Stimulated activated naive B cell treated with anti-CD40 and anti-IgM and Interleukin-4, amounts not matched to agents 10 μg/mL and 1 μg/mL and 100 μg/mL, for 72 hours (primary cell): ENCODE measurements around the gene POM121.
"Not testable (repeated sequence)": the region's sequence is repeated elsewhere in the genome, so short reads cannot be mapped to it uniquely, and the experiment has no call there.

ENCODE experiments used
- ATAC-seq, 2 donors: fragments of 150-1000 bp; cut with Tn5 transposase; replicated peaks; 2 replicates each; pipeline ENCODE4 v1.10.0; 2021; ENCODE audit warnings: moderate library complexity in 1 of 2
- DNase-seq: peaks from one replicate; pipeline ENCODE4 v3.0.0; 2021
- H3K27ac Mint-ChIP-seq: one replicate; pipeline ENCODE4 v1.8.0; 2022; ENCODE audit warnings: mild to moderate bottlenecking, mixed read lengths
- H3K27me3 Mint-ChIP-seq, 2 donors: one replicate each; pipeline ENCODE4 v1.8.0; 2022; ENCODE audit warnings: mixed read lengths in 2 of 2
- H3K36me3 Mint-ChIP-seq, 2 donors: one replicate each; pipeline ENCODE4 v1.8.0; 2022; ENCODE audit warnings: mixed read lengths in 2 of 2, mild to moderate bottlenecking in 1 of 2
- H3K4me1 Mint-ChIP-seq, 2 donors: one replicate each; pipeline ENCODE4 v1.8.0; 2022; ENCODE audit warnings: mixed read lengths in 2 of 2, mild to moderate bottlenecking in 1 of 2
- H3K4me3 Mint-ChIP-seq, 2 donors: one replicate each; pipeline ENCODE4 v1.8.0; 2022; ENCODE audit warnings: mild to moderate bottlenecking in 2 of 2, mixed read lengths in 2 of 2, moderate library complexity in 1 of 2
- H3K9me3 Mint-ChIP-seq, 2 donors: one replicate each; pipeline ENCODE4 v1.8.0; 2022; ENCODE audit warnings: mixed read lengths in 2 of 2, mild to moderate bottlenecking in 1 of 2

POM121 gene

GRCh38 chr7:72924733-72925545 lies at the start of gene POM121:
TSS of gene POM121 (plus strand) at chr7:72925095. CDS start at chr7:72925122, 27 bp downstream.
- Mint-ChIP-seq H3K9me3 (no peaks in the 10 kb centered on the region), H3K4me1 (peaks cover 18 to 29% of the 10 kb centered on the region in 2 donors), H3K27me3 (no peaks in the 10 kb centered on the region), H3K27ac (peak within 1 kb of the TSS; percentile 100), H3K36me3 (peaks cover 21 to 30% of the 10 kb centered on the region in 2 donors), H3K4me3 (peak within 1 kb of the TSS; percentile 91 to 100)
- DNase-seq: peak; percentile 81
- peak; percentile 92 to 94 for ATAC-seq

GRCh38 chr7:72879079-72879736 lies 45.7 kb upstream of the POM121 start:
- H3K4me1 Mint-ChIP-seq, H3K9me3 Mint-ChIP-seq, H3K27me3 Mint-ChIP-seq: not testable (repeated sequence)
- Mint-ChIP-seq H3K27ac (peak overlapping the region; percentile 82), H3K36me3 (peaks cover 5 to 10% of the 10 kb centered on the region in 2 donors), H3K4me3 (peak overlapping the region; percentile 96 to 98)
- peak; percentile 98 to 100 for ATAC-seq
- peak; percentile 81 for DNase-seq

- peak overlapping the region; percentile 95 for H3K27ac Mint-ChIP-seq
- not testable (repeated sequence) for H3K27me3 Mint-ChIP-seq, H3K4me1 Mint-ChIP-seq, H3K9me3 Mint-ChIP-seq
- ATAC-seq (peak; percentile 19 to 22), DNase-seq (peak; percentile 24)
- H3K4me3 Mint-ChIP-seq: peak overlapping the region; percentile 96 to 98
- peaks cover 5 to 10% of the 10 kb centered on the region in 2 donors for H3K36me3 Mint-ChIP-seq
Observed at GRCh38 chr7:72879737-72880215, 45.1 kb upstream of the POM121 start.

GRCh38 chr7:72891750-72892149 lies 33.1 kb upstream of the POM121 start:
- H3K4me1 Mint-ChIP-seq, H3K27me3 Mint-ChIP-seq, H3K9me3 Mint-ChIP-seq, H3K27ac Mint-ChIP-seq, DNase-seq, H3K4me3 Mint-ChIP-seq: not testable (repeated sequence)
- peak in 1 of 2 donors; percentile 43 for ATAC-seq
- peaks cover 31% of the 10 kb centered on the region in 2 donors for H3K36me3 Mint-ChIP-seq

DNA sequence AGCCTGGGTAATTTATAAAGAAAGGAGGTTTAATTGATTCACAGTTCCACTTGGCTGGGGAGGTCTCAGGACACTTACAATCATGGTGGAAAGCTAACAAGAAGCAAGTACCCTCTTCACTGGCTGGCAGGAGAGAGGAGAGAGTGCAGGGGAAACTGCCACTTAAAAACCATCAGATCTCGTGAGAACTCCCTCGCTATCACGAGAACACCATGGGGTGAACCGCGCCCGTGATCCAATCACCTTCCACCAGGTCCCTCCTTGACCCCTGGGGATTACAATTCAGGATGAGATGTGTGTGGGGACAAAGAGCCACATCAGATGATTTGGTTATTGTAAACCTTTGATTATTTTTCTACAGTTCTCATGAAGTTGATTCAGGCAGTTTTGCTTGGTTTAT lies 20.2 kb upstream of the POM121 start:
- H3K4me3 Mint-ChIP-seq, H3K27me3 Mint-ChIP-seq, DNase-seq, ATAC-seq, H3K4me1 Mint-ChIP-seq, H3K27ac Mint-ChIP-seq, H3K9me3 Mint-ChIP-seq: not testable (repeated sequence)
- H3K36me3 Mint-ChIP-seq: peaks cover 29 to 58% of the 10 kb centered on the region in 2 donors

GRCh38 chr7:72908422-72908821 lies 16.5 kb upstream of the POM121 start:
- not testable (repeated sequence) for H3K27ac Mint-ChIP-seq, H3K4me3 Mint-ChIP-seq, DNase-seq, H3K9me3 Mint-ChIP-seq, H3K27me3 Mint-ChIP-seq, ATAC-seq
- peaks cover 24 to 50% of the 10 kb centered on the region in 2 donors for H3K36me3 Mint-ChIP-seq
- peaks cover 8 to 10% of the 10 kb centered on the region in 2 donors for H3K4me1 Mint-ChIP-seq

- not testable (repeated sequence) for H3K9me3 Mint-ChIP-seq, DNase-seq, H3K27ac Mint-ChIP-seq, ATAC-seq, H3K4me3 Mint-ChIP-seq, H3K27me3 Mint-ChIP-seq
- peaks cover 12 to 26% of the 10 kb centered on the region in 2 donors for H3K4me1 Mint-ChIP-seq
- peaks cover 31 to 43% of the 10 kb centered on the region in 2 donors for H3K36me3 Mint-ChIP-seq
Observed at GRCh38 chr7:72911395-72911794, 13.5 kb upstream of the POM121 start.

DNA sequence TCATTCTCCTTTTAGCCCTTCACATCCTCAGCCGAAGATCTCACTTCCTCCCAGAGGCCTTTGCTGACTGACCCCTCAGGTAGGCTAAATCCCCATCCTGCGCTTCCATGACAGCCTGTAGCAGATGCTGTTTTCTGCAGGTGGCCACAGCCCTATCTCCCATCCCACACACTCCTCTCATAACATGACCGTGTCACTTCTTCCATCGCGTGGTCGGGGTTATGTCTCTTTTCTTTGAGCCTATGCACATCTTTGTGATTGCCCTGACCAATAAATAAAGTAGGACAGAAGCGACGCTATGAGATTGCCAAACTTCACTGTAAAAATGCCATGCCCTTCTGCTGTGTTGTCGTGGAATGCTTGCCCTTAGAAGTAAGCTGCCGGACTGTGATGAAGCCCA lies 11.1 kb upstream of the POM121 start:
- Mint-ChIP-seq H3K4me1 (peaks cover 11 to 38% of the 10 kb centered on the region in 2 donors), H3K36me3 (peaks cover 35 to 43% of the 10 kb centered on the region in 2 donors)
- H3K27me3 Mint-ChIP-seq, H3K4me3 Mint-ChIP-seq, DNase-seq, ATAC-seq, H3K27ac Mint-ChIP-seq, H3K9me3 Mint-ChIP-seq: not testable (repeated sequence)

GRCh38 chr7:72914756-72915525 lies 10.0 kb upstream of the POM121 start:
- H3K27ac Mint-ChIP-seq: peak overlapping the region; percentile 1
- ATAC-seq: peak; percentile 96 to 97

DNA sequence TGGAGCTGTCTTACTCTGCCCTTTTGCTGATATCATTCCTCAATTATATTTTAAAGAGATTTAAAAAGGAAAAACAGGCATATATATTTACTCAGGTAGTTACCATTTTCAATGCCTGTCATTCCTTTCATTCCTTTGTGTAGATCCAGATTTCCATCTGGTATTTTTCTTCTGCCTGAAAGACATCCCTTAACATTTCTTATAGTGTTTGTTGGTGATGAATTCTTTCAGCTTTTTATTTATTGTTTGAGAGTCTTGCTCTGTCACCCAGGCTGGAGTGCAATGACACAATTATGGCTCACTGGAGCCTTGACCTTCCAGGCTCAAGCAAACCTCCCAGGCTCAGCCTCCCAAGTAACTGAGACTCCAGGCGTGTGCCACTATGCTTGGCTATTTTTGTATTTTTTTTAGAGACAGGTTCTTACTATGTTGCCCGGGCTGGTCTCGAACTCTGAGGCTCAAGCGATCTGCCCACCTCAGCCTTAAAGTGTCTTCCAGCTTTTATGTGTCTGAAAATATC lies 5.6 kb upstream of the POM121 start:
- ATAC-seq (no peak), DNase-seq (no peak)
- peaks cover 6 to 24% of the 10 kb centered on the region in 2 donors for H3K4me1 Mint-ChIP-seq
- peak overlapping the region; percentile 47 for H3K27ac Mint-ChIP-seq
- H3K9me3 Mint-ChIP-seq: no peaks in the 10 kb centered on the region
- H3K36me3 Mint-ChIP-seq: peaks cover 23% of the 10 kb centered on the region in 2 donors
- no peaks in the 10 kb centered on the region for H3K27me3 Mint-ChIP-seq
- no peak overlapping the region for H3K4me3 Mint-ChIP-seq

More at GRCh38 chr7:72914756-72915525, 10.0 kb upstream of the POM121 start:
- H3K9me3 Mint-ChIP-seq, H3K27me3 Mint-ChIP-seq, H3K4me3 Mint-ChIP-seq: not testable (repeated sequence)
- peaks cover 34 to 36% of the 10 kb centered on the region in 2 donors for H3K36me3 Mint-ChIP-seq
- DNase-seq: peak; percentile 42
- H3K4me1 Mint-ChIP-seq: peaks cover 10 to 38% of the 10 kb centered on the region in 2 donors

DNA sequence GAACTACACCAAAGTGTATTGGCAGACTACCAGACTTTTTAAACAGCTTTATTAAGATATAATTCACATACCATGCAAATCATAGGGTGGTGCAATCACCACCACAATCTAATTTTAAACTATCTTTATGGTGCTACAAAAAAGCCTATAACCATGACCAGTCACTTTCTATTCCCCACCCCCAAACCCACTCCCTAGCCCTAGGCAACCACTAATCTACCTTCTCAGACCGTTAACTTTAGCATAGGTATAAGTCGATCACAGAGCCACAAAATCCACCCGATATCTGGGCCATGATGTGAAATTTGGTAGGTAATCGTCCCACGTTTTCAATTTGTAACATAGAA lies 536 bp upstream of the POM121 start:
- Mint-ChIP-seq H3K27me3 (no peaks in the 10 kb centered on the region), H3K9me3 (no peaks in the 10 kb centered on the region), H3K4me3 (peak overlapping the region; percentile 91 to 100), H3K27ac (peak overlapping the region; percentile 100), H3K4me1 (peaks cover 18 to 29% of the 10 kb centered on the region in 2 donors), H3K36me3 (peaks cover 21 to 30% of the 10 kb centered on the region in 2 donors)
- DNase-seq (no peak), ATAC-seq (peak; percentile 19 to 21)

- Mint-ChIP-seq H3K36me3 (peaks cover 26 to 34% of the 10 kb centered on the region in 2 donors), H3K4me1 (peaks cover 20 to 29% of the 10 kb centered on the region in 2 donors)
Observed at GRCh38 chr7:72925546-72926120, 738 bp downstream of the POM121 start.

GRCh38 chr7:72927791-72928190 lies 2.9 kb downstream of the POM121 start:
- peaks cover 25 to 33% of the 10 kb centered on the region in 2 donors for H3K36me3 Mint-ChIP-seq
- H3K27ac Mint-ChIP-seq: not testable (repeated sequence)

More at GRCh38 chr7:72925546-72926120, 738 bp downstream of the POM121 start:
- peak overlapping the region; percentile 99 for H3K27ac Mint-ChIP-seq
- peak; percentile 8 for DNase-seq
- no peaks in the 10 kb centered on the region for H3K9me3 Mint-ChIP-seq
- ATAC-seq: peak in 1 of 2 donors; percentile 2
- peak overlapping the region; percentile 91 to 97 for H3K4me3 Mint-ChIP-seq
- no peaks in the 10 kb centered on the region for H3K27me3 Mint-ChIP-seq

More at GRCh38 chr7:72927791-72928190, 2.9 kb downstream of the POM121 start:
- H3K27me3 Mint-ChIP-seq, H3K9me3 Mint-ChIP-seq, ATAC-seq, H3K4me3 Mint-ChIP-seq, DNase-seq: not testable (repeated sequence)
- H3K4me1 Mint-ChIP-seq: peaks cover 20 to 29% of the 10 kb centered on the region in 2 donors
